ENCODE data around the gene CPNE2. TPM values are rescaled to one million over a fixed set of nuclear protein-coding genes. Genes with fewer than 3 reads are reported as not detected.

CPNE2 gene
- total and polyA plus RNA-seq, 4 donors, result 6.8 to 14.6 (median 11.0) TPM

GRCh38 chr16:57125376-57125775 is 33.0 kb downstream of the CPNE2 start:
- Histone ChIP-seq H3K9me3 (ENCODE audit: control insufficient read depth in 4 of 4, low read length in 3 of 4) (no peaks in the 10 kb centered on the region), H3K4me3 (ENCODE audit: low read depth in 1 of 3, low read length in 3 of 3) (no peak overlapping the region), H3K4me1 (ENCODE audit: control insufficient read depth in 4 of 4, insufficient read depth in 4 of 4, low read length in 3 of 4) (no peaks in the 10 kb centered on the region), H3K9ac (ENCODE audit: low read depth in 1 of 2, low read length in 2 of 2) (no peak overlapping the region), H3K27me3 (ENCODE audit: control insufficient read depth in 4 of 4, insufficient read depth in 4 of 4, low read length in 3 of 4) (no peaks in the 10 kb centered on the region), H3K27ac (ENCODE audit: low read depth in 1 of 2, low read length in 2 of 2) (no peak overlapping the region), H3K36me3 (ENCODE audit: control insufficient read depth in 4 of 4, insufficient read depth in 3 of 4, low read depth in 1 of 4, low read length in 3 of 4) (peaks cover 0 to 6% (median 0%) of the 10 kb centered on the region in 4 donors)
- WGBS, result 93% methylated on average over 4 of the region's 4 CpGs
- TF ChIP-seq RXRA (IDR thresholded peaks at IDR 0.05), result no peak
- DNase-seq (ENCODE audit: low spot score), result no peak

DNA sequence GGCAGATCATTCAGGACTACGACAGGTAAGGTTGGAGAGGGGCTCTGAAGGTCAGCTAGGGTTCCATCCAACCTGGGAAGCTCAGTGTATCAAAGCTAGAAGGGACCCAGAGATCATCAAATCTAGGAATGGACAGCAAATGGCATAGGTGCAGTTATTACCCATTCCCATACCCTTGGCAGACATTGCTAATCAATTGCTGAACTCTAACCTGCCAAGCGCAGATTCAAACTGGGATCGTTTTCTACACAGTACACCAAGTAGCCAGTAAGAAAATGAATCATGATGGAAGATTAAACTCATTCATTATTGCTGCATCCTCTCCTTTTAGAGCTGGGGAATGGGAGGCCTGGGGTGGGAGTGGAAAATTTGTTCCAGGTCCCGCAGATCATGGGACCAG is 33.6 kb downstream of the CPNE2 start:
- H3K36me3 ChIP-seq (ENCODE audit: control insufficient read depth in 4 of 4, insufficient read depth in 3 of 4, low read depth in 1 of 4, low read length in 3 of 4), result peaks cover 0 to 6% (median 0%) of the 10 kb centered on the region in 4 donors
- H3K27me3 ChIP-seq (ENCODE audit: control insufficient read depth in 4 of 4, insufficient read depth in 4 of 4, low read length in 3 of 4), result no peaks in the 10 kb centered on the region
- H3K4me1 ChIP-seq (ENCODE audit: control insufficient read depth in 4 of 4, insufficient read depth in 4 of 4, low read length in 3 of 4), result no peaks in the 10 kb centered on the region

GRCh38 chr16:57126411-57126810 is 34.0 kb downstream of the CPNE2 start:
- Histone ChIP-seq H3K27me3 (ENCODE audit: control insufficient read depth in 4 of 4, insufficient read depth in 4 of 4, low read length in 3 of 4) (no peaks in the 10 kb centered on the region), H3K27ac (ENCODE audit: low read depth in 1 of 2, low read length in 2 of 2) (no peak overlapping the region), H3K9me3 (ENCODE audit: control insufficient read depth in 4 of 4, low read length in 3 of 4) (no peaks in the 10 kb centered on the region), H3K4me1 (ENCODE audit: control insufficient read depth in 4 of 4, insufficient read depth in 4 of 4, low read length in 3 of 4) (no peaks in the 10 kb centered on the region), H3K4me3 (ENCODE audit: low read depth in 1 of 3, low read length in 3 of 3) (no peak overlapping the region), H3K9ac (ENCODE audit: low read depth in 1 of 2, low read length in 2 of 2) (no peak overlapping the region), H3K36me3 (ENCODE audit: control insufficient read depth in 4 of 4, insufficient read depth in 3 of 4, low read depth in 1 of 4, low read length in 3 of 4) (peaks cover 0 to 3% (median 0%) of the 10 kb centered on the region in 4 donors)
- TF ChIP-seq, protein P1, sequence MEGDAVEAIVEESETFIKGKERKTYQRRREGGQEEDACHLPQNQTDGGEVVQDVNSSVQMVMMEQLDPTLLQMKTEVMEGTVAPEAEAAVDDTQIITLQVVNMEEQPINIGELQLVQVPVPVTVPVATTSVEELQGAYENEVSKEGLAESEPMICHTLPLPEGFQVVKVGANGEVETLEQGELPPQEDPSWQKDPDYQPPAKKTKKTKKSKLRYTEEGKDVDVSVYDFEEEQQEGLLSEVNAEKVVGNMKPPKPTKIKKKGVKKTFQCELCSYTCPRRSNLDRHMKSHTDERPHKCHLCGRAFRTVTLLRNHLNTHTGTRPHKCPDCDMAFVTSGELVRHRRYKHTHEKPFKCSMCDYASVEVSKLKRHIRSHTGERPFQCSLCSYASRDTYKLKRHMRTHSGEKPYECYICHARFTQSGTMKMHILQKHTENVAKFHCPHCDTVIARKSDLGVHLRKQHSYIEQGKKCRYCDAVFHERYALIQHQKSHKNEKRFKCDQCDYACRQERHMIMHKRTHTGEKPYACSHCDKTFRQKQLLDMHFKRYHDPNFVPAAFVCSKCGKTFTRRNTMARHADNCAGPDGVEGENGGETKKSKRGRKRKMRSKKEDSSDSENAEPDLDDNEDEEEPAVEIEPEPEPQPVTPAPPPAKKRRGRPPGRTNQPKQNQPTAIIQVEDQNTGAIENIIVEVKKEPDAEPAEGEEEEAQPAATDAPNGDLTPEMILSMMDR (IDR thresholded peaks at IDR 0.05; ENCODE audit: low read depth, low read length, missing input control), result no peak
- no peak for TF ChIP-seq SP1 (IDR thresholded peaks at IDR 0.05)
- TF ChIP-seq REST (IDR thresholded peaks at IDR 0.05), result no peak
- TF ChIP-seq, protein P2, sequence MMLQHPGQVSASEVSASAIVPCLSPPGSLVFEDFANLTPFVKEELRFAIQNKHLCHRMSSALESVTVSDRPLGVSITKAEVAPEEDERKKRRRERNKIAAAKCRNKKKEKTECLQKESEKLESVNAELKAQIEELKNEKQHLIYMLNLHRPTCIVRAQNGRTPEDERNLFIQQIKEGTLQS (IDR thresholded peaks at IDR 0.05), result no peak
- TF ChIP-seq HNF4A (conservative IDR thresholded peaks at IDR 0.05), result no peak
- TF ChIP-seq NR2F2 (IDR thresholded peaks at IDR 0.05), result no peak
- no peak for TF ChIP-seq JUND (IDR thresholded peaks at IDR 0.05)
- no peak for TF ChIP-seq EGR1 (IDR thresholded peaks at IDR 0.05; ENCODE audit: low read depth in 2 of 2)
- TF ChIP-seq GABPA (IDR thresholded peaks at IDR 0.05 in 1 of 2, conservative IDR thresholded peaks at IDR 0.05 in 1 of 2), result no peak
- no peak for TF ChIP-seq YY1 (IDR thresholded peaks at IDR 0.05)
- 90% methylated on average over 4 of the region's 4 CpGs for WGBS
- DNase-seq (ENCODE audit: low spot score), result no peak

More for the DNA sequence above, 33.6 kb downstream of the CPNE2 start:
- Histone ChIP-seq H3K27ac (ENCODE audit: low read depth in 1 of 2, low read length in 2 of 2) (no peak overlapping the region), H3K4me3 (ENCODE audit: low read depth in 1 of 3, low read length in 3 of 3) (no peak overlapping the region), H3K9ac (ENCODE audit: low read depth in 1 of 2, low read length in 2 of 2) (no peak overlapping the region), H3K9me3 (ENCODE audit: control insufficient read depth in 4 of 4, low read length in 3 of 4) (no peaks in the 10 kb centered on the region)
- 98% methylated on average over 4 of the region's 4 CpGs for WGBS
- DNase-seq (ENCODE audit: low spot score), result no peak
- TF ChIP-seq RAD21 (IDR thresholded peaks at IDR 0.05), result no peak
- TF ChIP-seq, protein P2 (IDR thresholded peaks at IDR 0.05), result no peak
